Lung (tissue), 12 donors: ENCODE results near the gene TMEM184A. TPM values are rescaled to one million over a fixed set of nuclear protein-coding genes. Genes with fewer than 3 reads are reported as not detected.

ENCODE experiments used
- ATAC-seq: fragments of 200-7000 bp; cut with Tn5 transposase; one replicate; pipeline ENCODE4 v1.9.1; 2020; ENCODE audit warnings: moderate number of reproducible peaks; ENCODE audit not compliant: insufficient read depth, low FRiP score
- DNase-seq, 3 donors: peaks; one replicate each; pipeline ENCODE4 v3.0.0-alpha.2; 2013 to 2017
- H3K27ac ChIP-seq, 2 donors: one replicate each; pipeline ENCODE4 v1.5.1; 2013; ENCODE audit warnings: mild to moderate bottlenecking in 2 of 2, moderate library complexity in 2 of 2, control low read depth in 1 of 2, inconsistent platforms in 1 of 2, low read depth in 1 of 2, low read length in 1 of 2
- H3K27me3 ChIP-seq, 3 donors: one replicate each; pipeline ENCODE4 v1.5.1; 2013; ENCODE audit warnings: low read length in 2 of 3; ENCODE audit not compliant: control insufficient read depth in 3 of 3, insufficient read depth in 3 of 3
- H3K36me3 ChIP-seq, 4 donors: one replicate each; pipeline ENCODE4 v1.5.1; 2013; ENCODE audit warnings: low read length in 4 of 4, mild to moderate bottlenecking in 1 of 4, moderate library complexity in 1 of 4; ENCODE audit not compliant: control insufficient read depth in 4 of 4, insufficient read depth in 4 of 4
- H3K4me1 ChIP-seq, 5 donors: one replicate each; pipeline ENCODE4 v1.5.1; 2013; ENCODE audit warnings: low read length in 5 of 5, mild to moderate bottlenecking in 2 of 5, moderate library complexity in 1 of 5; ENCODE audit not compliant: control insufficient read depth in 5 of 5, insufficient read depth in 5 of 5
- H3K4me3 ChIP-seq: one replicate; pipeline ENCODE4 v1.5.1; 2013; ENCODE audit warnings: mild to moderate bottlenecking, control low read depth, moderate library complexity
- H3K9ac ChIP-seq, 2 donors: one replicate each; pipeline ENCODE4 v1.5.1; 2013; ENCODE audit warnings: low read length in 2 of 2, control low read depth in 1 of 2; ENCODE audit not compliant: insufficient read depth in 1 of 2
- H3K9me3 ChIP-seq, 4 donors: one replicate each; pipeline ENCODE4 v1.5.1; 2013; ENCODE audit warnings: low read length in 3 of 4, mild to moderate bottlenecking in 1 of 4, moderate library complexity in 1 of 4; ENCODE audit not compliant: control insufficient read depth in 4 of 4, insufficient read depth in 3 of 4
- WGBS, 2 donors: extraction: QIAGEN DNeasy Blood & Tissue Kit; methylation state at CpG; one replicate each; pipeline ENCODE4 v1.1.7; 2013; 5-methylcytosine and 5-hydroxymethylcytosine counted together
- polyA plus RNA-seq, 2 donors: library from polyadenylated mRNA; stranded (reverse); fragments of 200-250 nt; gene quantifications; one replicate each; pipeline ENCODE4 v1.2.1, GENCODE V29; 2013
- total RNA-seq, 2 donors: library from RNA; depleted of rRNA in 1 of 2; stranded (reverse); fragments of >200 nt in 1 of 2; gene quantifications; one replicate each; pipeline ENCODE4 v1.2.1, GENCODE V29; 2014 to 2021
- TF ChIP-seq, protein P1 (sequence below): IDR thresholded peaks from 2 replicates; pipeline ENCODE4 v1.5.1; 2012; ENCODE audit warnings: mild to moderate bottlenecking; ENCODE audit errors: control extremely low read depth, extremely low read depth
- donor health status: control.
- donor health status: control.
- donor health status: Bipolar disorder and iron deficiency.
- donor health status: healthy.
- donor health status: DM: yes; HTN: yes; CAD: no.

The TMEM184A gene
- total and polyA plus RNA-seq, 4 donors: 1.8 to 11.8 (median 8.3) TPM

DNA sequence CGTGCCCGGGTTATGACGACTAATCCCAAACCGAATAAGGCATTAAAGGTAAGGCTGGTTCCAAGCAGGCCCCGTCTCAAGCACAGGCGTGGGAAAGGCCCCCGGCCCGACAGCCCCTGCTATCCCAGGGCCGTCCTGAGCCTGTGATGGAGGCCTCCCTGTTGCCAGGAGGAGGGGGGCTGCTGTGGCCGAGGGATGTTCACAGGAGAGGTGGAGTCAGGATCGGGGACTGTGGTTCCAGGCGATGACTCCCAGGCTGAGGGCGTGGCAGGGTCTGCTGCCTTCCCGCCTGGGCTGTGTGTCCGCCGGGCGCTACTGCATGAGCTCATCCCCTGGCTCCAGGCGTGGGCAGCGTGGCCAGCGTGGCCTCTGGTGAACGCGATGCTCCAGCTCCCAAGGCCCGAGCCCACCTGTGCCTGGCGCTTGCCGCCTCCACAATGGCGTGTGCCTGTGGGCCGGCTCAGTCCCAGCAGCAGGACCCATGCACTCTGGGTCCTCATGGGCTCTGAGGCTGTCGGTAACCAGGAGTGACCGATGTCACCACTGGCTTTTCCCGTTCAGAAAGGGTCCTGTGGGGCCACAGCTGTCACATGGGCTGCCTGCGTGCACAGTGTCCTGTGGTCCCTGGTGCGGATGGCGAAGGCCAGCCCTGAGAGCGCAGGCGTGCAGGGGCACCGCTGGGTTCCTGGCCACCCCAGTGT, 16.7 kb downstream of the TMEM184A start:
- peak overlapping the region; percentile 97 for H3K27ac ChIP-seq
- no peak for ATAC-seq

DNA sequence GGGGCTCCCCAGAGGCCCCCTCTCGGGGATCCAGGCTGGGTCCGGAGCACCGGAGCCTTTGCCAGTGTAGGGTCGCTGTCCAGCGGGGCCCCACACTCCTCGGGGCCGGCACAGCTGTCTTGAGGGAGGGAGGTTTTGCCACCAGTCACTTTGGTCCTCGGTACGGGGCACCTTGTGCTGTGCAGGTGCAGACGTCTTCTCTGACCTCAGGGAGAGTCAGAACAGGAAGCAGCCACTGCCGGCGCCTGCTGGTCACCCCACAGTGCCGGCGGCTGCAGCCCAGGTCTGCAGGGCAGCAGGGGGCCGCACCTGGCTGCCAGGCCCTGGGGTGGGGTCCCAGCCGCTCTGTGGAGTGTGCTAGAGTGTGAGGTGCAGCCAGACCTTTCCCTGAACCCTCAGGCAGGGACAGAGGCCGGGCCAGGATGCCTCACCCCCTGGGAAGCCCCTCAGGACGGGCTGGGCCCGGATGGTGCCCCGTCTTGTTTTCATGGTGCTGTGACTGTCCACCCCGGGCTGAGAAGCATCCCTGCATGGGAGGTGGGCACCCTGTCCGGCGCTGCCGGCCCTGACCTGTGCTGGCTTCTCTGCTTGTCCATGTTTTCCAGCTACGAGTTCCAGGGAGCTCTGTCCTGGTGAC, 17.3 kb downstream of the TMEM184A start:
- peaks cover 0 to 50% (median 5%) of the 10 kb centered on the region in 4 donors for H3K36me3 ChIP-seq
- TF ChIP-seq, protein P1, sequence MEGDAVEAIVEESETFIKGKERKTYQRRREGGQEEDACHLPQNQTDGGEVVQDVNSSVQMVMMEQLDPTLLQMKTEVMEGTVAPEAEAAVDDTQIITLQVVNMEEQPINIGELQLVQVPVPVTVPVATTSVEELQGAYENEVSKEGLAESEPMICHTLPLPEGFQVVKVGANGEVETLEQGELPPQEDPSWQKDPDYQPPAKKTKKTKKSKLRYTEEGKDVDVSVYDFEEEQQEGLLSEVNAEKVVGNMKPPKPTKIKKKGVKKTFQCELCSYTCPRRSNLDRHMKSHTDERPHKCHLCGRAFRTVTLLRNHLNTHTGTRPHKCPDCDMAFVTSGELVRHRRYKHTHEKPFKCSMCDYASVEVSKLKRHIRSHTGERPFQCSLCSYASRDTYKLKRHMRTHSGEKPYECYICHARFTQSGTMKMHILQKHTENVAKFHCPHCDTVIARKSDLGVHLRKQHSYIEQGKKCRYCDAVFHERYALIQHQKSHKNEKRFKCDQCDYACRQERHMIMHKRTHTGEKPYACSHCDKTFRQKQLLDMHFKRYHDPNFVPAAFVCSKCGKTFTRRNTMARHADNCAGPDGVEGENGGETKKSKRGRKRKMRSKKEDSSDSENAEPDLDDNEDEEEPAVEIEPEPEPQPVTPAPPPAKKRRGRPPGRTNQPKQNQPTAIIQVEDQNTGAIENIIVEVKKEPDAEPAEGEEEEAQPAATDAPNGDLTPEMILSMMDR: no peak
- no peak overlapping the region for H3K9ac ChIP-seq
- ATAC-seq: no peak
- no peaks in the 10 kb centered on the region for H3K9me3 ChIP-seq
- DNase-seq: no peak
- no peaks in the 10 kb centered on the region for H3K27me3 ChIP-seq
- peaks cover 0 to 26% (median 15%) of the 10 kb centered on the region in 5 donors for H3K4me1 ChIP-seq
- WGBS, 2 donors: 79 to 86% methylated on average over 25 of the region's 25 CpGs
- H3K4me3 ChIP-seq: peak overlapping the region; percentile 2
- H3K27ac ChIP-seq: peak overlapping the region; percentile 97

More for the DNA sequence above, 16.7 kb downstream of the TMEM184A start:
- WGBS, 2 donors: 88 to 90% methylated on average over 36 of the region's 36 CpGs
- Histone ChIP-seq H3K27me3 (no peaks in the 10 kb centered on the region), H3K36me3 (peaks cover 0 to 56% (median 5%) of the 10 kb centered on the region in 4 donors), H3K4me1 (peaks cover 0 to 26% (median 15%) of the 10 kb centered on the region in 5 donors), H3K9me3 (no peaks in the 10 kb centered on the region), H3K4me3 (no peak overlapping the region), H3K9ac (no peak overlapping the region)
- DNase-seq: no peak
- TF ChIP-seq, protein P1: no peak

DNA sequence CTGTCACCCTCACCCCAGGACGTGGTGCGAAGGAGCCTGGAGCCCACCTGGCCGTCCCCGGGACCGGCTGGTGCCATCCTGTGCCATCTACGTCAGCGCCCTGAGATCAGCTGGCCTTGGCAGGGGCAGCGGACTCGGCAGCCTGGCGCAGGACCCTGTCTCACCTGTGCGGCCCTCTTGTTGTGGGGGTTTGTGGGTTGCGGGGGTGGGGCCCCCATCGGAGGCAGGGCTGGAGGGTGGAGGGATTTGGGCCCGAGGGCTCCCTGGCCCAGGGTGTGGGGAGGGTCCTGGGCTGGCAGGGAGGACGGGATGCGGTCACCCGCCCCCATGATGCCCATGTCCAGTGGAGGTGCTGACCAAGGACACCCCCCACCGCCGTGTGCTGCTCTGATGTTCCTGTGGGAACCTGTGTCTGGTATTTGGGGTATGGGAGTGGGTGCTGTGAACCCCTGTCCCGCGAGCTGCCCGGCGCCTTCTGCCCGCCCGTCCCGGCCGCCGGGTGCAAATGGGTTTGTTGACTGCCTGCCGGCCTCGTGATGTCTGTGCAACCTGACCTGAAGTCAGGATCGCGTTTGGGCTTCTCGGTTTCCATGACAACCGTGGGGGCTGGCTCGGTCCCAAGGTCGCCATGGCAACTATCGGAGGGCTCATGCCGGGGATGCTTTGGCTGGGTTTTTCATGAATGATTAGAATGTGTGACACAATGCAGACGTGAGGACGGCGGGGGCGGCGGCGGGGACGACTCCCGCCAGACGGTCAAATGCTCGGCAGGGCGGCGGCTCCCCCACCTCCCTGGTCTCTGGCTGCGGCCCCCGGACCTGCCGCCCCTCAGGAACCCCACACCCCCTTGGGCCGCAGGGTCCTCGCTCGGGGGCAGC, 18.2 kb downstream of the TMEM184A start:
- peak; percentile 94 to 98 (median 97) for DNase-seq
- TF ChIP-seq, protein P1: no peak
- Histone ChIP-seq H3K9ac (peak overlapping the region; percentile 28 to 52), H3K9me3 (no peaks in the 10 kb centered on the region), H3K4me1 (peaks cover 0 to 32% (median 20%) of the 10 kb centered on the region in 5 donors), H3K4me3 (peak overlapping the region; percentile 43), H3K36me3 (peaks cover 0 to 42% (median 5%) of the 10 kb centered on the region in 4 donors), H3K27ac (peak overlapping the region; percentile 97), H3K27me3 (peaks cover 0 to 3% (median 0%) of the 10 kb centered on the region in 3 donors)
- 40 to 63% methylated on average over 56 of the region's 56 CpGs for WGBS, 2 donors
- ATAC-seq: peak; percentile 30
